GM19372 (cell line): ENCODE results near the gene LFNG.

ENCODE experiments used
- ATAC-seq: cut with Tn5 transposase; IDR thresholded peaks from one replicate; pipeline ENCODE4 v1.9.1; 2021; ENCODE audit warnings: mild to moderate bottlenecking, low read depth, moderate library complexity; ENCODE audit not compliant: unreplicated experiment

Gene LFNG

GRCh38 chr7:2500701-2501100 is 18.9 kb upstream of the LFNG start:
- no peak for ATAC-seq

GRCh38 chr7:2501947-2502646 is 17.5 kb upstream of the LFNG start:
- ATAC-seq, result no peak

- no peak for ATAC-seq
Observed at GRCh38 chr7:2502647-2502966, 17.0 kb upstream of the LFNG start.

GRCh38 chr7:2503056-2503941 is 16.3 kb upstream of the LFNG start:
- ATAC-seq, result no peak

GRCh38 chr7:2504128-2504888 is 15.3 kb upstream of the LFNG start:
- no peak for ATAC-seq

- no peak for ATAC-seq
Observed at GRCh38 chr7:2504889-2505375, 14.6 kb upstream of the LFNG start.

GRCh38 chr7:2505401-2505800 is 14.2 kb upstream of the LFNG start:
- no peak for ATAC-seq

- no peak for ATAC-seq
Observed at GRCh38 chr7:2507208-2507916, 12.2 kb upstream of the LFNG start.

- ATAC-seq, result no peak
Observed at GRCh38 chr7:2507917-2508306, 11.7 kb upstream of the LFNG start.

- no peak for ATAC-seq
Observed at GRCh38 chr7:2508327-2509215, 11.0 kb upstream of the LFNG start.

- no peak for ATAC-seq
Observed at GRCh38 chr7:2509298-2509906, 10.2 kb upstream of the LFNG start.

- ATAC-seq, result no peak
Observed at GRCh38 chr7:2510130-2510776, 9.3 kb upstream of the LFNG start.

GRCh38 chr7:2510909-2511768 is 8.4 kb upstream of the LFNG start:
- ATAC-seq, result no peak

GRCh38 chr7:2511769-2512168 is 7.8 kb upstream of the LFNG start:
- ATAC-seq, result no peak

GRCh38 chr7:2512179-2512661 is 7.4 kb upstream of the LFNG start:
- no peak for ATAC-seq

- ATAC-seq, result no peak
Observed at GRCh38 chr7:2512713-2513112, 6.9 kb upstream of the LFNG start.

GRCh38 chr7:2513702-2514101 is 5.9 kb upstream of the LFNG start:
- no peak for ATAC-seq
